ENCODE measurements around the gene CLMN.

CLMN gene

DNA sequence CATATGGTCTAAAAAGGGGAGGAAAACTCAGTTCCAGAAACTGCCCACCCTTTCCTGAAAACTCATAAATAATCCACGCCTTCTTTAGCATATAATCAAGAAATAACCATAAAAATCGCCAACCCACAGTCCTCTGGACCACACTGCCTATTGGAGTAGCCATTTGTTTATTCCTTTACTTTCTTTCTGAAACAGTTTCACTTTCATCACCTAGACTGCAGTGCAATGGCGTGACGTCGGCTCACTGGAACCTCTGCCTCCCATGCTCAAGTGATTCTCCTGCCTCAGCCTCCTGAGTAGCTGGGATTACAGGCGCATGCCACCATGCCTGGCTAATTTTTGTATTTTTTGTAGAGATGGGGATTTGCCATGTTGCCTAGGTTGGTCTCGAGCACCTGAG, 44.2 kb downstream of the CLMN start:
- Histone ChIP-seq H3K27ac (ENCODE audit: low read depth, low read length) (no peak overlapping the region), H3K4me2 (ENCODE audit: low read length) (no peak overlapping the region), H3K9ac (ENCODE audit: low read length) (no peak overlapping the region), H3K79me2 (ENCODE audit: control insufficient read depth, insufficient read depth, low read length) (no peaks in the 10 kb centered on the region), H3K18ac (ENCODE audit: low read length) (no peak overlapping the region), H3K4ac (ENCODE audit: low read depth, low read length) (no peak overlapping the region), H3K4me1 (ENCODE audit: control insufficient read depth, low read depth, low read length) (no peaks in the 10 kb centered on the region), H3K4me3 (ENCODE audit: low read length) (no peak overlapping the region), H4K8ac (ENCODE audit: low read depth, low read length) (no peak overlapping the region), H2BK120ac (ENCODE audit: low read depth, low read length) (no peak overlapping the region), H3K27me3 (ENCODE audit: insufficient read depth, low read length, poor library complexity) (no peaks in the 10 kb centered on the region), H3K36me3 (ENCODE audit: control insufficient read depth, insufficient read depth, low read length) (no peaks in the 10 kb centered on the region), H2BK5ac (ENCODE audit: low read length) (no peak overlapping the region), H4K5ac (ENCODE audit: low read length) (no peak overlapping the region), H3K79me1 (ENCODE audit: low read length) (no peaks in the 10 kb centered on the region), H3K23ac (ENCODE audit: low read length) (no peak overlapping the region), H2AK5ac (ENCODE audit: low read length) (no peak overlapping the region), H2BK15ac (replicated peaks; ENCODE audit: low read depth) (no peak overlapping the region), H3K56ac (ENCODE audit: low read length) (no peak overlapping the region)
- DNase-seq: no peak
- no CpG with 5 or more reads among the region's 7 CpGs for WGBS (ENCODE audit: extremely low coverage, insufficient coverage, low lambda C conversion rate)

DNA sequence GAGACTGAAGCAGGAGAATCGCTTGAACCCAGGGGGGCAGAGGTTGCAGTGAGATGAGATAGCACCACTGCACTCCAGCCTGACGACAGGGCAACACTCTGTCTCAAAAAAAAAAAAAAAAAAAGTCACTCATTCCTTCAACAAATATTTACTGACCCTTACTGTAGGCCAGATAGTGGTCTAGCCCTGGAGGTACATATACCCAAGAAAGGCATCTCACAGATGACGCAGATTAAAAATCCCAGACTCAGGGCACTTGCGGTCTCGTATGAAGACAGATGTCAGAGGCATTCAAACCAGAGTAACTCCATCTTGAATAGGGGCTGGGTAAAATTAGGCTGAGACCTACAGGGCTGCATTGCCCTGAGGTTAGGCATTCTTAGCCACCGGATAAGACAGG, 44.8 kb downstream of the CLMN start:
- Histone ChIP-seq H3K23ac (ENCODE audit: low read length) (no peak overlapping the region), H4K8ac (ENCODE audit: low read depth, low read length) (no peak overlapping the region), H2BK5ac (ENCODE audit: low read length) (no peak overlapping the region), H3K79me2 (ENCODE audit: control insufficient read depth, insufficient read depth, low read length) (no peaks in the 10 kb centered on the region), H2AK5ac (ENCODE audit: low read length) (no peak overlapping the region), H3K27ac (ENCODE audit: low read depth, low read length) (no peak overlapping the region), H2BK120ac (ENCODE audit: low read depth, low read length) (no peak overlapping the region), H3K4me3 (ENCODE audit: low read length) (no peak overlapping the region), H4K5ac (ENCODE audit: low read length) (no peak overlapping the region), H3K79me1 (ENCODE audit: low read length) (no peaks in the 10 kb centered on the region), H3K27me3 (ENCODE audit: insufficient read depth, low read length, poor library complexity) (no peaks in the 10 kb centered on the region), H3K18ac (ENCODE audit: low read length) (no peak overlapping the region), H3K9ac (ENCODE audit: low read length) (no peak overlapping the region), H3K36me3 (ENCODE audit: control insufficient read depth, insufficient read depth, low read length) (no peaks in the 10 kb centered on the region), H3K4ac (ENCODE audit: low read depth, low read length) (no peak overlapping the region), H2BK15ac (replicated peaks; ENCODE audit: low read depth) (no peak overlapping the region), H3K56ac (ENCODE audit: low read length) (no peak overlapping the region), H3K4me1 (ENCODE audit: control insufficient read depth, low read depth, low read length) (no peaks in the 10 kb centered on the region), H3K4me2 (ENCODE audit: low read length) (no peak overlapping the region)
- no peak for DNase-seq
- no CpG with 5 or more reads among the region's 6 CpGs for WGBS (ENCODE audit: extremely low coverage, insufficient coverage, low lambda C conversion rate)

DNA sequence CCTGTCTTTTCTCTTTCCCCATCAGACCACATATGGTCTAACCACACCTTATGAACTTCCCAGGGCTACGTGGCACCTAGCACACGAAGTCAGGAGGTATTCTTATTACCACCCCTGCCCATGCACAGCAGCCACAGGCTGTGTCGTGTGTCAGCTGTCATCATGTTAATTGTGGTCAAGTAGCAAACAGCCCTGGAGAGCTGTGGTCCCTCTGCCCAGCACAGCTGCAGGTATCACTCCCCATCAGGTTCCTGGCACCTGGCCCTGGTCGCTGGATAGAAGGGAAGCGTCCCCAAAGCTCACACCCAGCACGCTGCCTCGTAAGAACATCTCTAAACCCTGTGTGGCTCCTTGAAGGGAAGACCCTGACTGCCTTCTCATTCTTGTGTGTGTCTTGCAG, 45.4 kb downstream of the CLMN start:
- Histone ChIP-seq H3K36me3 (ENCODE audit: control insufficient read depth, insufficient read depth, low read length) (no peaks in the 10 kb centered on the region), H3K4ac (ENCODE audit: low read depth, low read length) (no peak overlapping the region), H3K56ac (ENCODE audit: low read length) (no peak overlapping the region), H3K79me2 (ENCODE audit: control insufficient read depth, insufficient read depth, low read length) (no peaks in the 10 kb centered on the region), H2BK120ac (ENCODE audit: low read depth, low read length) (no peak overlapping the region), H2AK5ac (ENCODE audit: low read length) (no peak overlapping the region), H3K4me1 (ENCODE audit: control insufficient read depth, low read depth, low read length) (no peaks in the 10 kb centered on the region), H3K4me3 (ENCODE audit: low read length) (no peak overlapping the region), H3K9ac (ENCODE audit: low read length) (no peak overlapping the region), H3K79me1 (ENCODE audit: low read length) (no peaks in the 10 kb centered on the region), H3K4me2 (ENCODE audit: low read length) (no peak overlapping the region), H2BK15ac (replicated peaks; ENCODE audit: low read depth) (no peak overlapping the region), H2BK5ac (ENCODE audit: low read length) (no peak overlapping the region), H3K27me3 (ENCODE audit: insufficient read depth, low read length, poor library complexity) (no peaks in the 10 kb centered on the region), H3K27ac (ENCODE audit: low read depth, low read length) (no peak overlapping the region), H4K5ac (ENCODE audit: low read length) (no peak overlapping the region), H3K23ac (ENCODE audit: low read length) (no peak overlapping the region), H4K8ac (ENCODE audit: low read depth, low read length) (no peak overlapping the region), H3K18ac (ENCODE audit: low read length) (no peak overlapping the region)
- WGBS (ENCODE audit: extremely low coverage, insufficient coverage, low lambda C conversion rate): no CpG with 5 or more reads among the region's 7 CpGs
- DNase-seq: no peak

DNA sequence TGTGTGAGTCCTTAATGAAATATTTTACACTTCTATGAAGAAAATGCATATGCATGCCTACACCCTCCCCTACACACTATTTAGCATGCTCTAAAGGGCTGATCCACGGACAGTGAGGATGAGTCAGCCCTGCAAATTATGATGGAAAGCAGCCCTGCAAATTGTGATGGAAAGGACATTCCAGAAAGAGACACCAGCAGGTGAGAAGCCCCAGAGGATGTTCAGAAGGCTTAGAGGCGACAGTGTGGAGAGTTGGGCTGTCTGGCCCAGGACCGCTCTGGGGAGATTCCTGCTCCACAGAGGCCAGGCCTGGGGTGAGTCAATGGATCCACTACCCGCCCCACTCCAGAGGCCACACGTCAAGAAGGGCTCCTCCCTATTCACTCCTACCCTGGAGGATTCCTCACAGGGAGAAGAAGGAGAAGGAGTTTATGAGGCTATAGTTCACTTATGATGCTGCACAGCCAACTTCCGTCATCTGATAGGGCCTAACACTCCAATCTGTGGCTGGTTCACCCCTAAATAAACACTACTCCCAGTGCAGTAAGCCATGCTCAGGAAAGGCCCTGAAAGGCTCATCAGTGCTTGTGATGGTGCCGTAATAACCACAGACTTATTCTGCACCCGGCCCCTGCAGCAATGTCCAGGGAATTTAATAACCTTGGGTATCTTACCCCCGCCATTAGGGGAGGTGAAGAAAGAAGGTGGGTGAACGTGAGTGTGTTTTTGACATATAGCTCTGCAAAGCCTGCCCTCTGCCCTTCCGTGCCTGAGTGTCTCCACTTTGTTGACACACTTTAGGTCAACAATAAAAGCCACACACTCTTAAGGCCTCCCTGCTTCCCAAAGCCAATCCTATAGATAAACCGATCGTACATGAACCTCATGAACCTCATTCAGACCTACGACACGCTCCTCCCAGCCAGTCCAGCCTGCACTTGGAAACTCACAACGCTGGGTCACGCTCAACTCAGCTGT, 46.4 kb downstream of the CLMN start:
- peak; percentile 71 for DNase-seq
- Histone ChIP-seq H3K79me1 (ENCODE audit: low read length) (no peaks in the 10 kb centered on the region), H3K18ac (ENCODE audit: low read length) (no peak overlapping the region), H3K79me2 (ENCODE audit: control insufficient read depth, insufficient read depth, low read length) (no peaks in the 10 kb centered on the region), H2BK15ac (replicated peaks; ENCODE audit: low read depth) (no peak overlapping the region), H3K27ac (ENCODE audit: low read depth, low read length) (peak overlapping the region; percentile 80), H2AK5ac (ENCODE audit: low read length) (no peak overlapping the region), H3K56ac (ENCODE audit: low read length) (no peak overlapping the region), H3K4ac (ENCODE audit: low read depth, low read length) (no peak overlapping the region), H3K9ac (ENCODE audit: low read length) (no peak overlapping the region), H4K8ac (ENCODE audit: low read depth, low read length) (no peak overlapping the region), H3K4me2 (ENCODE audit: low read length) (no peak overlapping the region), H3K4me1 (ENCODE audit: control insufficient read depth, low read depth, low read length) (no peaks in the 10 kb centered on the region), H3K27me3 (ENCODE audit: insufficient read depth, low read length, poor library complexity) (no peaks in the 10 kb centered on the region), H3K36me3 (ENCODE audit: control insufficient read depth, insufficient read depth, low read length) (no peaks in the 10 kb centered on the region), H3K4me3 (ENCODE audit: low read length) (no peak overlapping the region), H4K5ac (ENCODE audit: low read length) (no peak overlapping the region), H2BK5ac (ENCODE audit: low read length) (no peak overlapping the region), H2BK120ac (ENCODE audit: low read depth, low read length) (no peak overlapping the region), H3K23ac (ENCODE audit: low read length) (no peak overlapping the region)
- WGBS (ENCODE audit: extremely low coverage, insufficient coverage, low lambda C conversion rate): no CpG with 5 or more reads among the region's 17 CpGs

DNA sequence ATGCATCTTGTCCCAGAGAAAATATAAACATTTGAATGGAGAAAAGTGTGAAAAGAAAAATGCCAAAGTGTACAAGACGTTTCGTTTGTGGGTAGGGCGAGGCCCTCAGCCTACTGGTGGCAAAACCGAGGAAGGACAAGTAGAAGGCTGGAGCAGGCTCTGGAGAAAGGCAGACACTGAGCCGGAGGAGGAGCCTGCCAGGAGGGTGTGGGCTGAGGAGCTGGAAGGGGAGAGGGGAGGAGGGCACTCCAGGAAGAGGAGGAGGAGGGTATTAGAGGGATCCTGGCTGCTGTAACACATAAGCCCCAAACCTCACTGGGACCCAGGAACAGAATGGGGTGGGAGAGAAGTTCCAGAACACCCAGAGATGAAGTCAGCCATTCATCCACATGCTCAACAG, 47.7 kb downstream of the CLMN start:
- peak; percentile 52 for DNase-seq

More for the DNA sequence above, 47.7 kb downstream of the CLMN start:
- Histone ChIP-seq H3K79me2 (ENCODE audit: control insufficient read depth, insufficient read depth, low read length) (no peaks in the 10 kb centered on the region), H2BK15ac (replicated peaks; ENCODE audit: low read depth) (no peak overlapping the region), H3K27me3 (ENCODE audit: insufficient read depth, low read length, poor library complexity) (no peaks in the 10 kb centered on the region), H2BK5ac (ENCODE audit: low read length) (no peak overlapping the region), H4K8ac (ENCODE audit: low read depth, low read length) (no peak overlapping the region), H3K56ac (ENCODE audit: low read length) (no peak overlapping the region), H4K5ac (ENCODE audit: low read length) (no peak overlapping the region), H3K23ac (ENCODE audit: low read length) (no peak overlapping the region), H3K4me3 (ENCODE audit: low read length) (no peak overlapping the region), H3K4me2 (ENCODE audit: low read length) (no peak overlapping the region), H3K27ac (ENCODE audit: low read depth, low read length) (no peak overlapping the region), H3K9ac (ENCODE audit: low read length) (no peak overlapping the region), H3K36me3 (ENCODE audit: control insufficient read depth, insufficient read depth, low read length) (no peaks in the 10 kb centered on the region), H3K79me1 (ENCODE audit: low read length) (no peaks in the 10 kb centered on the region), H2BK120ac (ENCODE audit: low read depth, low read length) (no peak overlapping the region), H3K4me1 (ENCODE audit: control insufficient read depth, low read depth, low read length) (no peaks in the 10 kb centered on the region), H2AK5ac (ENCODE audit: low read length) (peak overlapping the region; percentile 5), H3K4ac (ENCODE audit: low read depth, low read length) (no peak overlapping the region), H3K18ac (ENCODE audit: low read length) (no peak overlapping the region)
- WGBS (ENCODE audit: extremely low coverage, insufficient coverage, low lambda C conversion rate): no CpG with 5 or more reads among the region's 5 CpGs
